Astrocyte (in vitro differentiated cells and primary cell): Measurements from ENCODE around the gene KIAA1210. TPM values are rescaled to one million over a fixed set of nuclear protein-coding genes. Genes with fewer than 3 reads are reported as not detected.

Experiments
- DNase-seq: peaks from one replicate; pipeline ENCODE4 v3.0.0-alpha.2; 2010; ENCODE audit warnings: low read depth
- FAIRE-seq: peaks from 2 replicates; lab custom pipeline; 2011; peaks lifted over from hg19 to GRCh38; lab: Jason Lieb, UNC
- H2AFZ ChIP-seq: 2 replicates; pipeline ENCODE4 v1.6.0; 2012; ENCODE audit warnings: low read depth, low read length, inconsistent platforms
- H3K27ac ChIP-seq: 2 replicates; pipeline ENCODE4 v1.5.1; 2011; ENCODE audit warnings: low read depth, low read length, inconsistent platforms
- H3K27me3 ChIP-seq: 2 replicates; pipeline ENCODE4 v1.6.0; 2011; ENCODE audit warnings: low read length, inconsistent platforms; ENCODE audit not compliant: insufficient read depth
- H3K36me3 ChIP-seq: 2 replicates; pipeline ENCODE4 v1.5.1; 2011; ENCODE audit warnings: low read length, inconsistent platforms; ENCODE audit not compliant: insufficient read depth
- H3K4me1 ChIP-seq: 2 replicates; pipeline ENCODE4 v1.5.1; 2011; ENCODE audit warnings: low read length, inconsistent platforms; ENCODE audit not compliant: insufficient read depth
- H3K4me2 ChIP-seq: 2 replicates; pipeline ENCODE4 v1.6.0; 2012; ENCODE audit warnings: low read length, inconsistent platforms
- H3K4me3 ChIP-seq: 2 replicates; pipeline ENCODE4 v1.5.1; 2011; ENCODE audit warnings: low read depth, mild to moderate bottlenecking, low read length, inconsistent platforms; ENCODE audit not compliant: insufficient read depth
- H3K79me2 ChIP-seq: 2 replicates; pipeline ENCODE4 v1.6.0; 2012; ENCODE audit warnings: mild to moderate bottlenecking, low read length, inconsistent platforms; ENCODE audit not compliant: insufficient read depth
- H3K9ac ChIP-seq: 2 replicates; pipeline ENCODE4 v1.6.0; 2012; ENCODE audit warnings: mild to moderate bottlenecking, low read length, inconsistent platforms
- H3K9me3 ChIP-seq: 2 replicates; pipeline ENCODE4 v1.5.1; 2012; ENCODE audit warnings: low read depth, mild to moderate bottlenecking, low read length, inconsistent platforms; ENCODE audit not compliant: insufficient read depth
- H4K20me1 ChIP-seq: 2 replicates; pipeline ENCODE4 v1.6.0; 2012; ENCODE audit warnings: low read length, inconsistent platforms; ENCODE audit not compliant: insufficient read depth
- H3K27ac Mint-ChIP-seq: one replicate; pipeline ENCODE4 v1.8.0; 2021; ENCODE audit warnings: mild to moderate bottlenecking, mixed read lengths; ENCODE audit not compliant: unreplicated experiment
- H3K27me3 Mint-ChIP-seq: one replicate; pipeline ENCODE4 v1.8.0; 2021; ENCODE audit warnings: low read depth, mixed read lengths; ENCODE audit not compliant: unreplicated experiment
- H3K36me3 Mint-ChIP-seq: one replicate; pipeline ENCODE4 v1.8.0; 2021; ENCODE audit warnings: low read depth, mixed read lengths; ENCODE audit not compliant: unreplicated experiment
- H3K4me1 Mint-ChIP-seq: one replicate; pipeline ENCODE4 v1.8.0; 2021; ENCODE audit warnings: low read depth, mixed read lengths; ENCODE audit not compliant: unreplicated experiment
- H3K4me3 Mint-ChIP-seq: one replicate; pipeline ENCODE4 v1.8.0; 2021; ENCODE audit warnings: mild to moderate bottlenecking, moderate library complexity, mixed read lengths; ENCODE audit not compliant: unreplicated experiment
- H3K9me3 Mint-ChIP-seq: one replicate; pipeline ENCODE4 v1.8.0; 2021; ENCODE audit warnings: mild to moderate bottlenecking, mixed read lengths; ENCODE audit not compliant: unreplicated experiment
- EZH2 ChIP-seq: IDR thresholded peaks from 2 replicates; pipeline ENCODE4 v1.6.1; 2012; ENCODE audit warnings: mild to moderate bottlenecking, low read length, inconsistent platforms; ENCODE audit not compliant: insufficient read depth
- total RNA-seq: library from RNA; stranded (reverse); gene quantifications from 2 replicates; pipeline ENCODE4 v1.2.1, GENCODE V29; 2021
- TF ChIP-seq, protein P1 (sequence below): IDR thresholded peaks from 2 replicates; pipeline ENCODE4 v1.5.1; 2011; ENCODE audit warnings: low read depth, mild to moderate bottlenecking, inconsistent platforms, low read length, moderate library complexity; ENCODE audit not compliant: insufficient read depth

KIAA1210 gene
- total RNA-seq, 1 donor from 2014 or later: not detected

DNA sequence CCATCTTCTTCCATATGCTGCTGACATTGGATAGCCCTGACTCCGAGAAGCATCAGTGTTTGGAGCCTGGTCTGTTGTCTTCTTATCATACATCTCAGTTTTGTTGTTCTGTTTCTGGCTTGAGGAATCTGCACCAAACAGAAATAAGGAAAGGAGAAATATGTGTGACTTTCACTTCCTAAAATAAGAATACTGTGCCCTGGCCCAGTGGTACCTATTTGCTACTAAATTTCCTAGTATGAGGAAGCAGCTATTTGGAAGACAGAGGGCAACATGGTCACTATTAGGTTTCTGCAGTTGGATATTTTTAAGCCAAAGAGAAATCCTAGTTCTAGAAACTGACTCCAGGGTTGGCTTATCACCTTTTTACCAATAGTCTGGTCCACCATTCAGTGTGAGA is 38.0 kb downstream of the KIAA1210 start:
- H3K27me3 ChIP-seq: peaks cover 2% of the 10 kb centered on the region
- no peak overlapping the region for H3K27ac Mint-ChIP-seq
- no peaks in the 10 kb centered on the region for H3K36me3 ChIP-seq
- no peak overlapping the region for H3K4me2 ChIP-seq
- TF ChIP-seq, protein P1, sequence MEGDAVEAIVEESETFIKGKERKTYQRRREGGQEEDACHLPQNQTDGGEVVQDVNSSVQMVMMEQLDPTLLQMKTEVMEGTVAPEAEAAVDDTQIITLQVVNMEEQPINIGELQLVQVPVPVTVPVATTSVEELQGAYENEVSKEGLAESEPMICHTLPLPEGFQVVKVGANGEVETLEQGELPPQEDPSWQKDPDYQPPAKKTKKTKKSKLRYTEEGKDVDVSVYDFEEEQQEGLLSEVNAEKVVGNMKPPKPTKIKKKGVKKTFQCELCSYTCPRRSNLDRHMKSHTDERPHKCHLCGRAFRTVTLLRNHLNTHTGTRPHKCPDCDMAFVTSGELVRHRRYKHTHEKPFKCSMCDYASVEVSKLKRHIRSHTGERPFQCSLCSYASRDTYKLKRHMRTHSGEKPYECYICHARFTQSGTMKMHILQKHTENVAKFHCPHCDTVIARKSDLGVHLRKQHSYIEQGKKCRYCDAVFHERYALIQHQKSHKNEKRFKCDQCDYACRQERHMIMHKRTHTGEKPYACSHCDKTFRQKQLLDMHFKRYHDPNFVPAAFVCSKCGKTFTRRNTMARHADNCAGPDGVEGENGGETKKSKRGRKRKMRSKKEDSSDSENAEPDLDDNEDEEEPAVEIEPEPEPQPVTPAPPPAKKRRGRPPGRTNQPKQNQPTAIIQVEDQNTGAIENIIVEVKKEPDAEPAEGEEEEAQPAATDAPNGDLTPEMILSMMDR: no peak
- no peak for TF ChIP-seq EZH2
- H3K4me1 ChIP-seq: no peaks in the 10 kb centered on the region
- H3K79me2 ChIP-seq: no peaks in the 10 kb centered on the region
- no peaks in the 10 kb centered on the region for H4K20me1 ChIP-seq
- H3K9ac ChIP-seq: no peak overlapping the region
- DNase-seq: no peak
- H3K4me1 Mint-ChIP-seq: no peaks in the 10 kb centered on the region
- no peak overlapping the region for H3K4me3 ChIP-seq
- H3K27ac ChIP-seq: no peak overlapping the region
- peaks cover 17% of the 10 kb centered on the region for H3K27me3 Mint-ChIP-seq
- no peaks in the 10 kb centered on the region for H3K9me3 ChIP-seq
- peak; percentile 64 for FAIRE-seq
- H3K9me3 Mint-ChIP-seq: no peaks in the 10 kb centered on the region
- H3K4me3 Mint-ChIP-seq: no peak overlapping the region
- H2AFZ ChIP-seq: no peak overlapping the region
- H3K36me3 Mint-ChIP-seq: no peaks in the 10 kb centered on the region

DNA sequence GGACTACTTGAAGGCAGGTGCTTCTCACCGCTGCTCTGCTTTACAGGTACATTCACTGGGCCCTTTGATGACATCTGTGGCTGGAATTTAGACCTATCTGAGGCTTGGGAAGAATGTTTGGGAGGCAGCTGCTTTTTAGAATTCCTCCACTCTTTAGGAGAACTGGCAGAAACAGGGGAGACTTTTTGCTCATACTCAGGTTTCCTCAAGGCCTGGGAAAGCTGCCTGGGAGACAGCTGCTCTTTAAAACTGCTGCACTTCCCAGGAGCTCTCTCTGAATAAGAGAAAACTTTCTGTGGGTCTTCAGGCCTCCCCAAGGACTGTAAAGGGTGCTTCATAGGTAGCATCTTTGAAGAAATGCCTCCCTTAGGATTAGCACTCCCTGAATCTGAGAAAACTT is 40.5 kb downstream of the KIAA1210 start:
- no peaks in the 10 kb centered on the region for H3K36me3 ChIP-seq
- no peaks in the 10 kb centered on the region for H3K79me2 ChIP-seq
- H3K4me3 Mint-ChIP-seq: no peak overlapping the region
- H3K27ac ChIP-seq: no peak overlapping the region
- TF ChIP-seq EZH2: no peak
- TF ChIP-seq, protein P1: no peak
- H3K4me1 Mint-ChIP-seq: no peaks in the 10 kb centered on the region
- no peaks in the 10 kb centered on the region for H3K9me3 ChIP-seq
- H3K4me2 ChIP-seq: no peak overlapping the region
- H3K36me3 Mint-ChIP-seq: no peaks in the 10 kb centered on the region
- H3K27me3 Mint-ChIP-seq: peaks cover 17% of the 10 kb centered on the region
- DNase-seq (no peak), FAIRE-seq (no peak)
- peaks cover 2% of the 10 kb centered on the region for H3K27me3 ChIP-seq
- no peaks in the 10 kb centered on the region for H4K20me1 ChIP-seq
- H2AFZ ChIP-seq: no peak overlapping the region
- no peaks in the 10 kb centered on the region for H3K9me3 Mint-ChIP-seq
- no peak overlapping the region for H3K9ac ChIP-seq
- H3K4me1 ChIP-seq: no peaks in the 10 kb centered on the region
- H3K27ac Mint-ChIP-seq: no peak overlapping the region
- no peak overlapping the region for H3K4me3 ChIP-seq

DNA sequence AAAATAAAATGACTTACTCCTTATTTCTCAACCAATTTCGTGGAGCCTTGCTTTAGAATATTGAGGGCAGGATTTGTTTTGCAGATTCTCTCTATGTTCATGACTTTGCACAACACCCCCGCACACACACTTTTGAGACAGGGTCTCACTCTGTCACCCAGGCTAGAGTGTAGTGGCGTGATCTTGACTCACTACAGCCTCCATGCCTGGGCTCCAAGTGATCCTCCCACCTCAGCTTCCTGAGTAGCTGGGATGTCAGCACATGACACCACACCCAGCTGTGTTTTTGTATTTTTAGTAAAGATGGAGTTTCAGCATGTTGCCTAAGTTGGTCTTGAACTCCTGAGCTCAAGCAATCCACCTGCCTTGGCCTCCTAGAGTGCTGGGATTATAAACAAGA is 42.8 kb downstream of the KIAA1210 start:
- Histone ChIP-seq H3K4me3 (no peak overlapping the region), H3K9me3 (no peaks in the 10 kb centered on the region), H3K36me3 (no peaks in the 10 kb centered on the region), H2AFZ (no peak overlapping the region), H3K27me3 (peaks cover 5% of the 10 kb centered on the region), H3K4me1 (no peaks in the 10 kb centered on the region), H3K79me2 (no peaks in the 10 kb centered on the region), H4K20me1 (no peaks in the 10 kb centered on the region), H3K9ac (no peak overlapping the region), H3K4me2 (no peak overlapping the region), H3K27ac (no peak overlapping the region)
- no peak for TF ChIP-seq EZH2
- TF ChIP-seq, protein P1: no peak
- Mint-ChIP-seq H3K9me3 (no peaks in the 10 kb centered on the region), H3K4me3 (no peak overlapping the region), H3K36me3 (no peaks in the 10 kb centered on the region), H3K27ac (no peak overlapping the region), H3K4me1 (no peaks in the 10 kb centered on the region), H3K27me3 (peaks cover 22% of the 10 kb centered on the region)
- FAIRE-seq (peak; percentile 20), DNase-seq (no peak)
